Measurements from ENCODE around the gene IQCH.

IQCH gene

DNA sequence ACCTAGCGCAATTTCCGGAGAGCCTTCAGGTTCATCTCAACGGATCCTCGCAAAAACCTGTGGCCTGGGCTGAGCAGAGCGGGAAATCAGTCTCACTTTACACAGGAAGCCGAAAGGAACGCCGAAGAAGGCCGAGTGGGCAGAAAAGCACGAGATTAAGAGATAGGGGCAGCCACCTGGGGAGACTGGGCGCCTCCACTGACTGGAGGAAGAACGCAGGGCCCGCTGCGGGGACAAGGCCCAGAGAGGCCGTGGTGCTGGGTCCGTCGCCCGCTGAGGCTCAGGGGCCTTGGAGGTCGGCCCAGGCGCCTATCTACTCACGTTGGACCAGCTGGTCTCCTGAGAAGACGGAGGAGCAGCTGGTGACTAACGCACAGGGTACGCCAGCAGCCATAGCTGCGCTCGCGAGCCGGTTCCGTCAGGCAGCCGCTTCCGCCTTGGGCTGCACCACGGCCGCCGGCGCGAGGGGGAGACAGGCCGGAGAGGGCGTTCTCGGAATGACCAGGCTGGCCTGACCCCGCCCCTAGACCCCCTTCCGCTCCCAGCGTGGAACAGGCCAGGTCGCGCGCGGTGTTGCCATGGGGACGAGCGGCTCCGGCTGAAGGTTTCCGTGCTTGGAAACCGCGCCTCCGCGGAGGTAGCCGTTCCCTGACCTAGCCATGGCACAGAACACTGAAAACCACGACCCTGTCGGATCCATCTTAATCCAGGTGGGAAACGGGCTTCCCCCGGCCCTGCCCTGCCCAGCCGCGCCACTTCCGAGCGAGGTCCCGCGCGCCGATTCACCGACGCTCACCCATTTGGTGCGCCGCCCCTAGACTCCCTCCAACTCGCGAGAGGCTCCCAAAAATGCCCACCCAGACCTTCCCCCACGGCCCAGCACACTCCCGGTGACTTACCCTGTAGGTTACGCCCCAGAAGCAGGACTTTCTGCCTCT lies at the start of gene IQCH, which contains the start of gene AAGAB:
IQCH (plus strand) TSS at position 549 of the 938 bp plus-strand sequence; CDS start at position 660, 111 bp downstream.
AAGAB (minus strand) TSS at position 424 of the 938 bp plus-strand sequence; CDS start at position 394, 30 bp downstream.
- no CpG with 5 or more reads among the region's 76 CpGs for WGBS (ENCODE audit: insufficient coverage, insufficient read length)
- DNase-seq (ENCODE audit: low read depth, low spot score), result peak; percentile 82
- Histone ChIP-seq H3K36me3 (ENCODE audit: control insufficient read depth, insufficient read depth, low read length) (no peaks in the 10 kb centered on the region), H3K27ac (ENCODE audit: low read length) (no peak within 1 kb of the TSS), H3K27me3 (ENCODE audit: control insufficient read depth, insufficient read depth, low read length) (no peaks in the 10 kb centered on the region), H3K4me1 (ENCODE audit: control insufficient read depth, insufficient read depth, low read length) (no peaks in the 10 kb centered on the region), H3K9me3 (ENCODE audit: control insufficient read depth, insufficient read depth, low read length) (no peaks in the 10 kb centered on the region), H3K4me3 (ENCODE audit: low read length) (peak within 1 kb of the TSS; percentile 72)

DNA sequence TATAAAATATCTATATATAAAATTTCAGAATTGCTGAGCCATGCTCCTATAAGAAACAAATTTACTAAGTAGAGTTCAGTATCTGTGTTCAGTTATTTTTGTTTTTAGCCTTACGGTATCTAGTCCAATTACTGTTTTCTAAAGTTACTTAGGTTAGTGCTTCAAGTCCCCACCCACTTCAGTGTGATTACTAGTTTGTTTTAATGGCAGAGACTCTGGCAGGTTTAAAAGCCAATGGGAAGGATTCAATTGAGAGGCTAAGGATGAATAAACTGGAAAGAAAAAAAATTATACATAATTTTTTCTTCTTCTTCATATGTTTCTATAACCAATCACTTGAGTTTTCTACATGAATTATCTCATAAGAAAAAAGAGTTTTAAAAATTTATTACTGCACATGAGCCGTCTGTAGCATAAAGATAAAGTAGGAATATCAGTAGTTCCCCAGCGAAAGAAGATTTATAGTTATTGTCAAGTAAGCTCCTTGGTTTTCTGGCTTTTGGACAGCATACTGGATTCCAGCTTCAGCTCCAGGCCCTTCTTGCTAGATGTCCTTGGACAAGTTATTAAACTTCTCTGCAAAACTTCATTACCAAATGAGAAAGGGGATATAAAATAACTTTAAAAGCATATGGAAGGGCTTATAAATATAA lies 46.9 kb upstream of the IQCH start:
- Histone ChIP-seq H3K4me3 (ENCODE audit: low read length) (no peak overlapping the region), H3K36me3 (ENCODE audit: control insufficient read depth, insufficient read depth, low read length) (no peaks in the 10 kb centered on the region), H3K9me3 (ENCODE audit: control insufficient read depth, insufficient read depth, low read length) (no peaks in the 10 kb centered on the region), H3K27me3 (ENCODE audit: control insufficient read depth, insufficient read depth, low read length) (no peaks in the 10 kb centered on the region), H3K4me1 (ENCODE audit: control insufficient read depth, insufficient read depth, low read length) (no peaks in the 10 kb centered on the region), H3K27ac (ENCODE audit: low read length) (no peak overlapping the region)
- WGBS (ENCODE audit: insufficient coverage, insufficient read length), result no CpG with 5 or more reads among the region's 3 CpGs
- DNase-seq (ENCODE audit: low read depth, low spot score), result no peak

DNA sequence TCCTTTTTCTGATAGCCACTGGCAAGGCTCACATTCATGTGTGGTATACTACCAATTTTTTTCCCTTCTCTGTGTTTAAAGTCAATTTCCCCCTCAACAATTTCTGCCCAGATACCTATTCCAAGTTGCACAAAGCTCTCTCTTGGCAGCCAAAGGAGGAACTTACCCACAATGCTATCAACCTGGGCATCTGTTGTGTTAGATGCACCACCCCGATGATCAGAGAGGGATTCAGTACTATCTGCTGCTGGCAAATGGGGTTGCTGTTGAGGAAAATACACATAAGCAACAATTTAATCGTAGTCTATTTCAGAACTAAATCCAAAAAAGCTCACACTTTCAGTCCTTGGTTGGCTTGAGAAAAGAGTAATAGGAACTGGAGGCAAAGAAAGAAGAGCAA lies 46.2 kb upstream of the IQCH start:
- no peaks in the 10 kb centered on the region for H3K27me3 ChIP-seq (ENCODE audit: control insufficient read depth, insufficient read depth, low read length)
- WGBS (ENCODE audit: insufficient coverage, insufficient read length), result no CpG with 5 or more reads among the region's 2 CpGs
- H3K4me3 ChIP-seq (ENCODE audit: low read length), result no peak overlapping the region
- H3K36me3 ChIP-seq (ENCODE audit: control insufficient read depth, insufficient read depth, low read length), result no peaks in the 10 kb centered on the region
- DNase-seq (ENCODE audit: low read depth, low spot score), result no peak
- no peaks in the 10 kb centered on the region for H3K4me1 ChIP-seq (ENCODE audit: control insufficient read depth, insufficient read depth, low read length)
- H3K9me3 ChIP-seq (ENCODE audit: control insufficient read depth, insufficient read depth, low read length), result no peaks in the 10 kb centered on the region
- no peak overlapping the region for H3K27ac ChIP-seq (ENCODE audit: low read length)

DNA sequence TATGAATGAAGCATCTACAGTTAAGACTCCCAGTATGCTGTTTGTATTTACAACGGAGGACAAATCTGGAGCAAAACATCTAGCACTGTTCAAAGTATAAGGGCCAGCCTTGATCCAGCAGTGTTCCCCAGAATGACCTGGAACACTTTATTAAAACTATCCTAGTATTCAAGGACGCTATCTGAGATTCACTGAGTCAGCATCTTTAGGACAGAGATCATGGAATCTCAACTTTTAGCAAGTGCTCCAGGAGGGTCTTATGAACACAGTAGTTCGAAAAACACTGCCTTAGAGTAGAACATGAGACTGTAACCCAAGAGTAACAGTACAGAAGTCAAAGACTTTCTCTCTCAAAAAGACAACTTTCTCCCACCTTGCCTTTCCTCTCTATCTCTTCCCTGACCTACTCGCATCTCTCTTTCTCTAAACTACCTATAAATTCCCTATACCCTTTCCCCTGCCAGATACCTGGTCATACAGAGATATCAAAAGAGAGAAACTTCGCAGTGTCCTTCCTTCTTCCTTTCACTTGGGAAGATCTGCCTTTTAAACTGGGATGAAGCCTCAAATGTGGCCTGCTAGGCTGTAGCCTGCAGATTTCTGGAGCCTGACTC lies 43.9 kb upstream of the IQCH start:
- no peak for DNase-seq (ENCODE audit: low read depth, low spot score)
- Histone ChIP-seq H3K36me3 (ENCODE audit: control insufficient read depth, insufficient read depth, low read length) (no peaks in the 10 kb centered on the region), H3K9me3 (ENCODE audit: control insufficient read depth, insufficient read depth, low read length) (no peaks in the 10 kb centered on the region), H3K4me1 (ENCODE audit: control insufficient read depth, insufficient read depth, low read length) (no peaks in the 10 kb centered on the region), H3K4me3 (ENCODE audit: low read length) (no peak overlapping the region), H3K27me3 (ENCODE audit: control insufficient read depth, insufficient read depth, low read length) (no peaks in the 10 kb centered on the region), H3K27ac (ENCODE audit: low read length) (no peak overlapping the region)
- 100% methylated on average over 1 of the region's 5 CpGs for WGBS (ENCODE audit: insufficient coverage, insufficient read length)

DNA sequence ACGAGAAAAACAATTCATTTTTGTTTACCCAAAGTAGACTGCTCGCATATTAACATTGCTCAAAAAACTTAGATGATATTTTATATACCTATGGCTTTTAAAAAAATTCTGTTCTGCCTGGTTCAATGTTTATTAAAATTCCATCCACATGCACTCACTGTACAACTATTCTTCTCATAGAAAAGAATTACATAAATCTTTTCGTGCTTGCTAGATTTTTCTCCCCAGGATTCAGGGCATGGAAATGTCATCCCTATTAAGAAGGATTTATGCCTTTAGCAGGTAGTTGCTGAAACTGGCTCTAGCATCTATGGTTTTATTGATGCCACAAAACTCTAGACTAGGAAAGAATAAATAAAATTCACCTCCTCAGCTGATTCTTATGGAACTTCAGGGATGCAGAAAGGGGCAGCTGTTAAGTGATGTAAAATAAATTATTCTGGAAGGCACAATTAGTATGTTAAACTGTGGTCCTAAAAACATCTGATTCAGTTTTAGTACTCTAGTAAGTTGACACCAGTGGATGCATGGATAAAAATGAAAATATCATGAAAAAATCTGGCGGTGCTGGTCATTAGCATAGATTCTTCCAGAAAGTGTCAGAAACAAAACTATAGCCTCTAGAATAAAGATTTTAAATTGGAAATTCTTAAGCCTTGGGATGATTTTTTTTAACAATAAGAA lies 41.8 kb upstream of the IQCH start:
- Histone ChIP-seq H3K36me3 (ENCODE audit: control insufficient read depth, insufficient read depth, low read length) (no peaks in the 10 kb centered on the region), H3K27me3 (ENCODE audit: control insufficient read depth, insufficient read depth, low read length) (no peaks in the 10 kb centered on the region), H3K4me1 (ENCODE audit: control insufficient read depth, insufficient read depth, low read length) (no peaks in the 10 kb centered on the region), H3K4me3 (ENCODE audit: low read length) (no peak overlapping the region), H3K27ac (ENCODE audit: low read length) (no peak overlapping the region), H3K9me3 (ENCODE audit: control insufficient read depth, insufficient read depth, low read length) (no peaks in the 10 kb centered on the region)
- DNase-seq (ENCODE audit: low read depth, low spot score), result no peak
- WGBS (ENCODE audit: insufficient coverage, insufficient read length), result no CpG with 5 or more reads among the region's 4 CpGs

DNA sequence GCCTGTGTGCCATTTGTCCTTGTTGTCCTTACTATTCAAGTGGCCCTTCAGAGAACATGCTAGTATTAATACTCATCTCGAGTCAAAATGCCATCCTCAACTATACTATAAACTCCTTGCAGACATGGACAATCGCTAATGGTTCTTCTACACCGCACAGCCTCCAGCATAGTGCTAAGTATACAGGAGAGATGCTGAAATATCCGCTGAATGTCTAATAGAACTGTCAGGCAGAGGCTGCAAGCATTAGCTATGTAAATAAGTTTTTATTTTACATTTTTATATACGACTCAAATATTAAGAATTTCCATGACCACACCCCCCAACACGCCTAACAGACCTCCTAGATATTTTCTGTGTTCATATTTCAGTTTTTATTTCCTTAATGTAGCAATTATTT lies 39.5 kb upstream of the IQCH start:
- Histone ChIP-seq H3K27ac (ENCODE audit: low read length) (no peak overlapping the region), H3K9me3 (ENCODE audit: control insufficient read depth, insufficient read depth, low read length) (no peaks in the 10 kb centered on the region), H3K36me3 (ENCODE audit: control insufficient read depth, insufficient read depth, low read length) (no peaks in the 10 kb centered on the region), H3K27me3 (ENCODE audit: control insufficient read depth, insufficient read depth, low read length) (no peaks in the 10 kb centered on the region), H3K4me1 (ENCODE audit: control insufficient read depth, insufficient read depth, low read length) (no peaks in the 10 kb centered on the region), H3K4me3 (ENCODE audit: low read length) (no peak overlapping the region)
- 100% methylated on average over 1 of the region's 6 CpGs for WGBS (ENCODE audit: insufficient coverage, insufficient read length)
- no peak for DNase-seq (ENCODE audit: low read depth, low spot score)

DNA sequence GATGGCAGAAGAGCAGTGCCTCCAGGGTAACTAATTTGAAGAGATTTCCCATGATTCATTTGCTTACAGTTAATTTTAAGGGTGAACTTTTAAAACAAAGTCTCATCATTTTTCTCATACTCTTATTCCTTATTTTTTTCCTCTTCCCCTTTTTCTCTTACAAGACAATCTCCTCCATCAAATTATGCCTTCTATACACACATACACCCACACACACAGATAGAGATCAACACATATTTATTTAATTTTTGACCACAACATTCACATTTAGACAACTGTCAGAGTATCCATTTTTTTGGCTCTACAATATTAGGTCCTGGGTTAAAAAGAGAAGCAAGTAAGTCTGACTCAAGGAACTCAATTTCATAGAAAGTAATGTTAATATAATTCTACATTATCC lies 37.7 kb upstream of the IQCH start:
- H3K36me3 ChIP-seq (ENCODE audit: control insufficient read depth, insufficient read depth, low read length), result no peaks in the 10 kb centered on the region
- no peaks in the 10 kb centered on the region for H3K27me3 ChIP-seq (ENCODE audit: control insufficient read depth, insufficient read depth, low read length)
- no peak overlapping the region for H3K27ac ChIP-seq (ENCODE audit: low read length)
- DNase-seq (ENCODE audit: low read depth, low spot score), result no peak
- H3K9me3 ChIP-seq (ENCODE audit: control insufficient read depth, insufficient read depth, low read length), result no peaks in the 10 kb centered on the region
- no peaks in the 10 kb centered on the region for H3K4me1 ChIP-seq (ENCODE audit: control insufficient read depth, insufficient read depth, low read length)
- no peak overlapping the region for H3K4me3 ChIP-seq (ENCODE audit: low read length)

DNA sequence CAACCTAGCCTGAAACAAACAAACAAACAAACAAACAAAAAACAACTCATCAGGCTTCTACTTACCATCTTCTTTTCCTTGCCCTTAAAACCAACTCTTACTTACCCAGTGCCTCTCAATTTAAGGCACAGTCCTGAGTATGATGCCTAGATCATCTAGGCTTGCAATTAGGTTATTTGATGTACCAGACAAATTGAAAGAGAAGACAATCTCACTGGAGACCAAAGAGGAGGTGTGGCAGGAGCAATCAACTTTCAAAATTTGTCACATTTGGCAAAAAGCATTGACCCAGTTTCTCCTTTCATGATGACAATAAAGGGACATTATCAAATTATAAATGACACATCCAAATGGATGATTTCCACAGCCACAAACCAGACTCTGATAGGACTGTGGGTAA lies 36.2 kb upstream of the IQCH start:
- H3K36me3 ChIP-seq (ENCODE audit: control insufficient read depth, insufficient read depth, low read length), result no peaks in the 10 kb centered on the region
- no peaks in the 10 kb centered on the region for H3K27me3 ChIP-seq (ENCODE audit: control insufficient read depth, insufficient read depth, low read length)
- no peaks in the 10 kb centered on the region; the same call in 1 of the 2 replicates for H3K4me1 ChIP-seq (ENCODE audit: control insufficient read depth, insufficient read depth, low read length)
- H3K4me3 ChIP-seq (ENCODE audit: low read length), result no peak overlapping the region
- no peak for DNase-seq (ENCODE audit: low read depth, low spot score)
- H3K27ac ChIP-seq (ENCODE audit: low read length), result no peak overlapping the region
- H3K9me3 ChIP-seq (ENCODE audit: control insufficient read depth, insufficient read depth, low read length), result no peaks in the 10 kb centered on the region

DNA sequence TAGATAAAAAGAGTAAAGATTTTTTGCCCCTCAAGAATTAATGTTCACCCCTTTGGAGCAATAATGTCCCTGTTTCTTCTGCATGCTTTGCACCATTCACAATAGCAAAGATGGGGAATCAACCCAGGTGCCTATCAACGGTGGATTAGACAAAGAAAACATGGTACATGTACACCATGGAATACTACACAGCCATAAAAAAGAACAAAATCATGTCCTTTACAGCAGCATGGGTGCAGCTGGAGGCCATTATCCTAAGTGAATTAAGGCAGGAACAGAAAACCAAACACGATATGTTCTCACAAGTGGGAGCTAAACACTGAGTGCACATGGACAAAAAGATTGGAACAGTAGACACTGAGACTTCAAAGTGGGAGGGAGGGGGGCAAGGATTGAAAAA lies 35.3 kb upstream of the IQCH start:
- WGBS (ENCODE audit: insufficient coverage, insufficient read length), result no CpG with 5 or more reads among the region's 2 CpGs
- DNase-seq (ENCODE audit: low read depth, low spot score), result no peak
- H3K9me3 ChIP-seq (ENCODE audit: control insufficient read depth, insufficient read depth, low read length), result no peaks in the 10 kb centered on the region
- H3K27ac ChIP-seq (ENCODE audit: low read length), result no peak overlapping the region
- H3K4me1 ChIP-seq (ENCODE audit: control insufficient read depth, insufficient read depth, low read length), result no peaks in the 10 kb centered on the region; the same call in 1 of the 2 replicates
- no peaks in the 10 kb centered on the region for H3K27me3 ChIP-seq (ENCODE audit: control insufficient read depth, insufficient read depth, low read length)
- H3K36me3 ChIP-seq (ENCODE audit: control insufficient read depth, insufficient read depth, low read length), result no peaks in the 10 kb centered on the region
- H3K4me3 ChIP-seq (ENCODE audit: low read length), result no peak overlapping the region

DNA sequence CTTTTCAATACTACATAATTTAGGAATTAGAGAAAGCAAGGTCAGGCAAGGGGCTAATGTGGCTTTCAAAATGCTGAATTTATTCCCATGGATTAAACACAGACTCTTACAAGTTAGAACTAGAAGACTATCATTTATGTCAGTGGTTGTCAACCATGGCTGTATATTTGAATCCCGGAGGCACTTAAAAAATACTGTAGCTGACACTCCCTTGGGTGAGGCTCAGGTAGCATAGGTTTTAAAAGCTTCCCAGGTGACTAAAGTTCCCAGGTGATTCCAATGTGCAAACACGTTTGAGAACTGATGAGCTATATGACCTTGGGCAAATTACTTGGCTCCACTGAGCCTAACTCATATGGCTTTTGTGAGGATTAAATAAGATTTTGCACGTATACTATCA lies 29.7 kb upstream of the IQCH start:
- Histone ChIP-seq H3K36me3 (ENCODE audit: control insufficient read depth, insufficient read depth, low read length) (no peaks in the 10 kb centered on the region), H3K27ac (ENCODE audit: low read length) (no peak overlapping the region), H3K27me3 (ENCODE audit: control insufficient read depth, insufficient read depth, low read length) (no peaks in the 10 kb centered on the region), H3K4me1 (ENCODE audit: control insufficient read depth, insufficient read depth, low read length) (no peaks in the 10 kb centered on the region; the same call in 1 of the 2 replicates), H3K9me3 (ENCODE audit: control insufficient read depth, insufficient read depth, low read length) (no peaks in the 10 kb centered on the region), H3K4me3 (ENCODE audit: low read length) (no peak overlapping the region)
- no CpG with 5 or more reads among the region's 3 CpGs for WGBS (ENCODE audit: insufficient coverage, insufficient read length)
- no peak for DNase-seq (ENCODE audit: low read depth, low spot score)

Data from iPS DF 6.9 (cell line).